GM23338 (cell line): ENCODE measurements around the gene SNRNP25. TPM values are rescaled to one million over a fixed set of nuclear protein-coding genes. Genes with fewer than 3 reads are reported as not detected.

Experiments
- ATAC-seq: fragments of 200-7000 bp; cut with Tn5 transposase; 3 replicates; pipeline ENCODE4 v1.9.1; 2020
- DNase-seq: peaks from one replicate; pipeline ENCODE4 v3.0.0-alpha.2; 2015; ENCODE audit warnings: low spot score
- H2AFZ ChIP-seq: fragments of 200-600 bp; sonication (generic); 2 replicates; pipeline ENCODE4 v1.8.0; 2016; ENCODE audit warnings: antibody characterized with exemption, mild to moderate bottlenecking, moderate library complexity
- H3F3A ChIP-seq: fragments of 200-600 bp; sonication (generic); replicated peaks from 2 replicates; pipeline ENCODE4 v1.8.0; 2017; ENCODE audit warnings: antibody characterized with exemption, mixed run types, low read depth
- H3K27ac ChIP-seq: fragments of 200-600 bp; sonication (generic); 2 replicates; pipeline ENCODE4 v1.6.1; 2016; ENCODE audit warnings: low read depth
- H3K27me3 ChIP-seq: fragments of 200-600 bp; sonication (generic); 2 replicates; pipeline ENCODE4 v1.8.0; 2016; ENCODE audit warnings: mild to moderate bottlenecking, mixed run types, moderate library complexity; ENCODE audit not compliant: insufficient read depth
- H3K36me3 ChIP-seq: fragments of 200-600 bp; sonication (generic); 2 replicates; pipeline ENCODE4 v1.8.0; 2016; ENCODE audit warnings: mild to moderate bottlenecking; ENCODE audit not compliant: insufficient read depth
- H3K4me1 ChIP-seq: fragments of 200-600 bp; sonication (generic); 2 replicates; pipeline ENCODE4 v1.8.0; 2016; ENCODE audit warnings: mild to moderate bottlenecking, moderate library complexity; ENCODE audit not compliant: insufficient read depth
- H3K4me2 ChIP-seq: fragments of 200-600 bp; sonication (generic); 2 replicates; pipeline ENCODE4 v1.7.1; 2017; ENCODE audit warnings: mixed run types
- H3K4me3 ChIP-seq: fragments of 200-600 bp; sonication (generic); 2 replicates; pipeline ENCODE4 v1.6.1; 2016; ENCODE audit warnings: mixed run types
- H3K79me2 ChIP-seq: fragments of 200-600 bp; sonication (generic); replicated peaks from 2 replicates; pipeline ENCODE4 v1.8.0; 2017; ENCODE audit warnings: mild to moderate bottlenecking; ENCODE audit not compliant: insufficient read depth
- H3K9me2 ChIP-seq: fragments of 200-600 bp; sonication (generic); 2 replicates; pipeline ENCODE4 v1.8.0; 2017; ENCODE audit not compliant: insufficient read depth
- H4K20me1 ChIP-seq: fragments of 200-600 bp; sonication (generic); replicated peaks from 2 replicates; pipeline ENCODE4 v1.8.0; 2017; ENCODE audit warnings: mild to moderate bottlenecking; ENCODE audit not compliant: insufficient read depth
- H3K27ac Mint-ChIP-seq: 2 replicates; pipeline ENCODE4 v1.8.0; 2020; ENCODE audit warnings: inconsistent platforms, mild to moderate bottlenecking, moderate library complexity, mixed read lengths
- H3K27me3 Mint-ChIP-seq: 3 replicates; pipeline ENCODE4 v1.8.0; 2022; ENCODE audit warnings: low read depth, mild to moderate bottlenecking, moderate library complexity, mixed read lengths, inconsistent platforms; ENCODE audit not compliant: insufficient read depth, poor library complexity
- H3K36me3 Mint-ChIP-seq: 3 replicates; pipeline ENCODE4 v1.8.0; 2021; ENCODE audit warnings: low read depth, mild to moderate bottlenecking, inconsistent platforms, moderate library complexity, mixed read lengths
- H3K4me1 Mint-ChIP-seq: 3 replicates; pipeline ENCODE4 v1.8.0; 2020; ENCODE audit warnings: mild to moderate bottlenecking, inconsistent platforms, mixed read lengths
- H3K4me3 Mint-ChIP-seq: 3 replicates; pipeline ENCODE4 v1.8.0; 2021; ENCODE audit warnings: moderate library complexity, mild to moderate bottlenecking, inconsistent platforms, mixed read lengths
- H3K9me3 Mint-ChIP-seq: 3 replicates; pipeline ENCODE4 v1.8.0; 2020; ENCODE audit warnings: moderate library complexity, mild to moderate bottlenecking, inconsistent platforms, mixed read lengths
- CREB1 ChIP-seq: fragments of 250-450 bp; sonication (Bioruptor Pico); IDR thresholded peaks from 2 replicates; pipeline ENCODE4 v1.5.0; 2020; ENCODE audit warnings: low read depth, mild to moderate bottlenecking, moderate library complexity
- CTCF ChIP-seq, 2 experiments: fragments of 200-600 bp in 1 of 2; sonication (generic) in 1 of 2; conservative IDR thresholded peaks; 2 replicates each; pipeline versions ENCODE4 v1.5.1 to v1.6.1; 2016 to 2017; ENCODE audit warnings: antibody characterized with exemption in 2 of 2, low read depth in 2 of 2, mild to moderate bottlenecking in 2 of 2, moderate library complexity in 1 of 2
- ETS1 ChIP-seq: IDR thresholded peaks from 2 replicates; pipeline ENCODE4 v1.6.1; 2016; ENCODE audit warnings: antibody characterized with exemption
- EZH2phosphoT487 ChIP-seq: fragments of 200-600 bp; sonication (generic); IDR thresholded peaks from one replicate; pipeline ENCODE4 v1.8.1; 2018; ENCODE audit warnings: antibody characterized with exemption; ENCODE audit not compliant: unreplicated experiment
- NANOG ChIP-seq: IDR thresholded peaks from 2 replicates; pipeline ENCODE4 v1.6.1; 2016; ENCODE audit warnings: antibody characterized with exemption, borderline replicate concordance
- POLR2AphosphoS5 ChIP-seq: IDR thresholded peaks from 2 replicates; pipeline ENCODE4 v1.6.1; 2016; ENCODE audit warnings: antibody characterized with exemption, low read depth
- ZNF114 ChIP-seq: fragments of 250-450 bp; sonication (Bioruptor Pico); IDR thresholded peaks from 2 replicates; pipeline ENCODE4 v1.5.0; 2020; ENCODE audit warnings: mild to moderate bottlenecking, moderate library complexity
- ZNF331 ChIP-seq: fragments of 250-450 bp; sonication (Bioruptor Pico); IDR thresholded peaks from 2 replicates; pipeline ENCODE4 v1.5.0; 2020; ENCODE audit warnings: low read depth, mild to moderate bottlenecking, moderate library complexity
- ZNF462 ChIP-seq: fragments of 250-450 bp; sonication (Bioruptor Pico); IDR thresholded peaks from 2 replicates; pipeline ENCODE4 v1.5.0; 2020; ENCODE audit warnings: mild to moderate bottlenecking, moderate library complexity
- polyA plus RNA-seq: library from polyadenylated mRNA; unstranded; fragments of >200 nt; fragmentation: Nextera tagmentation; extraction: Ambion mirVana; gene quantifications from 2 replicates; pipeline ENCODE4 v1.2.1, GENCODE V29; 2016
- total RNA-seq: library from RNA; depleted of rRNA; stranded (reverse); fragments of >200 nt; shearing (Covaris generic); gene quantifications from 2 replicates; pipeline ENCODE4 v1.2.3, GENCODE V29; 2014

SNRNP25 gene
- total and polyA plus RNA-seq, 2 experiments from 2014 or later, result 34.4 to 79.5 TPM

GRCh38 chr16:44655-45054, 9.0 kb upstream of the SNRNP25 start:
- H3F3A ChIP-seq, result 0 out of 2 replicates have a peak, but pooled peaks cover 11% of the 10 kb centered on the region
- Mint-ChIP-seq H3K9me3 (no peaks in the 10 kb centered on the region), H3K27me3 (no peaks in the 10 kb centered on the region), H3K27ac (no peak overlapping the region), H3K4me1 (no peaks in the 10 kb centered on the region), H3K4me3 (no peak overlapping the region), H3K36me3 (peaks cover 82% of the 10 kb centered on the region)
- TF ChIP-seq ZNF114, result no peak
- TF ChIP-seq NANOG, result no peak
- TF ChIP-seq CTCF (conservative IDR thresholded peaks at IDR 0.05; ENCODE audit: low read depth in 2 of 2), result no peak
- TF ChIP-seq CREB1 (CRISPR knock-in tag), result no peak
- H3K36me3 ChIP-seq, result peaks cover 46% of the 10 kb centered on the region
- no peaks in the 10 kb centered on the region for H3K27me3 ChIP-seq
- no peak overlapping the region for H3K4me2 ChIP-seq
- no peak for DNase-seq
- peaks cover 18% of the 10 kb centered on the region for H3K79me2 ChIP-seq
- H4K20me1 ChIP-seq, result peaks cover 10% of the 10 kb centered on the region
- no peaks in the 10 kb centered on the region for H3K4me1 ChIP-seq
- H3K4me3 ChIP-seq, result no peak overlapping the region
- no peak for ATAC-seq
- no peaks in the 10 kb centered on the region for H3K9me2 ChIP-seq
- no peak overlapping the region for H2AFZ ChIP-seq
- H3K27ac ChIP-seq, result no peak overlapping the region

- Histone ChIP-seq H3K36me3 (peaks cover 49% of the 10 kb centered on the region), H3K4me2 (no peak overlapping the region), H3K4me3 (no peak overlapping the region), H3K4me1 (no peaks in the 10 kb centered on the region), H3K9me2 (no peaks in the 10 kb centered on the region), H3F3A (0 out of 2 replicates have a peak, but pooled peaks cover 11% of the 10 kb centered on the region), H2AFZ (no peak overlapping the region), H4K20me1 (peaks cover 15% of the 10 kb centered on the region), H3K27me3 (no peaks in the 10 kb centered on the region), H3K79me2 (peaks cover 26% of the 10 kb centered on the region), H3K27ac (no peak overlapping the region)
- Mint-ChIP-seq H3K9me3 (no peaks in the 10 kb centered on the region), H3K27ac (no peak overlapping the region), H3K27me3 (no peaks in the 10 kb centered on the region), H3K36me3 (peaks cover 90% of the 10 kb centered on the region), H3K4me1 (no peaks in the 10 kb centered on the region), H3K4me3 (no peak overlapping the region)
- DNase-seq (no peak), ATAC-seq (no peak)
- no peak for TF ChIP-seq EZH2phosphoT487
- TF ChIP-seq ETS1, result no peak
- TF ChIP-seq ZNF462 (CRISPR knock-in tag), result no peak
- TF ChIP-seq NANOG, result no peak
- no peak for TF ChIP-seq POLR2AphosphoS5
- TF ChIP-seq ZNF331 (CRISPR knock-in tag), result no peak
- TF ChIP-seq CTCF (conservative IDR thresholded peaks at IDR 0.05; ENCODE audit: low read depth in 2 of 2), result no peak
Observed at GRCh38 chr16:45454-45853, 8.2 kb upstream of the SNRNP25 start.
